ENCODE measurements around the gene RGS21. TPM values are rescaled to one million over a fixed set of nuclear protein-coding genes. Genes with fewer than 3 reads are reported as not detected.

RGS21 gene
- total RNA-seq (2013) = not detected
- not detected for polyA plus RNA-seq
- polyA minus RNA-seq = not detected in 2 replicates
- total RNA-seq = 0 to 0.81 (median 0) reads per million in 11 experiments

GRCh38 chr1:192316942-192317450 is at the start of gene RGS21:
TSS of gene RGS21 (plus strand) at chr1:192316992. CDS start at chr1:192343037, 26,045 bp downstream.
- no peaks in the 10 kb centered on the region for H3K4me1 ChIP-seq (ENCODE audit: control insufficient read depth in 1 of 2, insufficient read depth in 2 of 2, low read length in 2 of 2)
- no peak for TF ChIP-seq CTCF (IDR thresholded peaks at IDR 0.05)
- H3K27me3 ChIP-seq (ENCODE audit: control insufficient read depth in 2 of 2, insufficient read depth in 2 of 2, low read length in 2 of 2) = no peaks in the 10 kb centered on the region
- H3K4me3 ChIP-seq (replicated peaks in 1 of 3; ENCODE audit: low read depth in 2 of 3, low read length in 3 of 3) = no peak within 1 kb of the TSS
- H3K9ac ChIP-seq (ENCODE audit: insufficient read depth, low read length, poor library complexity, severe bottlenecking) = no peak within 1 kb of the TSS
- Mint-ChIP-seq H3K27me3 (ENCODE audit: low read depth in 3 of 3) (no peaks in the 10 kb centered on the region), H3K27ac (no peak within 1 kb of the TSS), H3K4me3 (no peak within 1 kb of the TSS), H3K36me3 (no peaks in the 10 kb centered on the region), H3K9me3 (no peaks in the 10 kb centered on the region), H3K4me1 (no peaks in the 10 kb centered on the region)
- intact Hi-C loops (cut with micrococcal nuclease) = no loop called here
- H3K27ac ChIP-seq (ENCODE audit: low read depth in 1 of 2, low read length in 2 of 2) = no peak within 1 kb of the TSS
- H3K79me2 ChIP-seq (ENCODE audit: insufficient read depth, low read length) = no peaks in the 10 kb centered on the region
- H3K4me2 ChIP-seq (replicated peaks; ENCODE audit: extremely low read depth, low read length, poor library complexity, severe bottlenecking) = no peak within 1 kb of the TSS
- no peak for DNase-seq
- no peak within 1 kb of the TSS for H2AFZ ChIP-seq (ENCODE audit: insufficient read depth, low read depth, low read length, poor library complexity, severe bottlenecking)
- H3K9me3 ChIP-seq (replicated peaks in 1 of 2; ENCODE audit: control insufficient read depth in 1 of 2, insufficient read depth in 1 of 2, low read length in 2 of 2) = no peaks in the 10 kb centered on the region
- WGBS (ENCODE audit: insufficient coverage) = no CpG with 5 or more reads among the region's 2 CpGs
- H3K36me3 ChIP-seq (replicated peaks in 1 of 2; ENCODE audit: control insufficient read depth in 1 of 2, insufficient read depth in 2 of 2, low read length in 2 of 2) = no peaks in the 10 kb centered on the region
- no peaks in the 10 kb centered on the region for H4K20me1 ChIP-seq (ENCODE audit: insufficient read depth, low read length)

- Histone ChIP-seq H3K4me1 (ENCODE audit: control insufficient read depth in 1 of 2, insufficient read depth in 2 of 2, low read length in 2 of 2) (no peaks in the 10 kb centered on the region), H3K79me2 (ENCODE audit: insufficient read depth, low read length) (no peaks in the 10 kb centered on the region), H3K9ac (ENCODE audit: insufficient read depth, low read length, poor library complexity, severe bottlenecking) (no peak overlapping the region), H4K20me1 (ENCODE audit: insufficient read depth, low read length) (no peaks in the 10 kb centered on the region), H3K9me3 (replicated peaks in 1 of 2; ENCODE audit: control insufficient read depth in 1 of 2, insufficient read depth in 1 of 2, low read length in 2 of 2) (no peaks in the 10 kb centered on the region), H2AFZ (ENCODE audit: insufficient read depth, low read depth, low read length, poor library complexity, severe bottlenecking) (no peak overlapping the region), H3K4me2 (replicated peaks; ENCODE audit: extremely low read depth, low read length, poor library complexity, severe bottlenecking) (no peak overlapping the region), H3K36me3 (replicated peaks in 1 of 2; ENCODE audit: control insufficient read depth in 1 of 2, insufficient read depth in 2 of 2, low read length in 2 of 2) (no peaks in the 10 kb centered on the region), H3K4me3 (replicated peaks in 1 of 3; ENCODE audit: low read depth in 2 of 3, low read length in 3 of 3) (no peak overlapping the region), H3K27me3 (ENCODE audit: control insufficient read depth in 2 of 2, insufficient read depth in 2 of 2, low read length in 2 of 2) (no peaks in the 10 kb centered on the region), H3K27ac (ENCODE audit: low read depth in 1 of 2, low read length in 2 of 2) (no peak overlapping the region)
- H3K36me3 Mint-ChIP-seq = no peaks in the 10 kb centered on the region
- no peak overlapping the region for H3K4me3 Mint-ChIP-seq
- TF ChIP-seq CTCF (IDR thresholded peaks at IDR 0.05) = no peak
- peaks cover 0 to 3% (median 0%) of the 10 kb centered on the region in 7 donors for H3K9me3 Mint-ChIP-seq
- intact Hi-C loops (cut with micrococcal nuclease) = no loop called here
- no peak overlapping the region for H3K27ac Mint-ChIP-seq
- no peaks in the 10 kb centered on the region for H3K27me3 Mint-ChIP-seq (ENCODE audit: low read depth in 3 of 3)
- DNase-seq = no peak
- no CpG with 5 or more reads among the region's 6 CpGs for whole genome bisulfite sequencing (ENCODE audit: insufficient coverage)
- peaks cover 3% of the 10 kb centered on the region for H3K4me1 Mint-ChIP-seq
Measured at GRCh38 chr1:192268468-192269052, 48.2 kb upstream of the RGS21 start.

Data from CD14-positive monocyte (primary cell).